ENCODE measurements around the gene OR2D3. TPM values are rescaled to one million over a fixed set of nuclear protein-coding genes. Genes with fewer than 3 reads are reported as not detected.

OR2D3 gene
- total and polyA plus RNA-seq, 9 donors = not detected

DNA sequence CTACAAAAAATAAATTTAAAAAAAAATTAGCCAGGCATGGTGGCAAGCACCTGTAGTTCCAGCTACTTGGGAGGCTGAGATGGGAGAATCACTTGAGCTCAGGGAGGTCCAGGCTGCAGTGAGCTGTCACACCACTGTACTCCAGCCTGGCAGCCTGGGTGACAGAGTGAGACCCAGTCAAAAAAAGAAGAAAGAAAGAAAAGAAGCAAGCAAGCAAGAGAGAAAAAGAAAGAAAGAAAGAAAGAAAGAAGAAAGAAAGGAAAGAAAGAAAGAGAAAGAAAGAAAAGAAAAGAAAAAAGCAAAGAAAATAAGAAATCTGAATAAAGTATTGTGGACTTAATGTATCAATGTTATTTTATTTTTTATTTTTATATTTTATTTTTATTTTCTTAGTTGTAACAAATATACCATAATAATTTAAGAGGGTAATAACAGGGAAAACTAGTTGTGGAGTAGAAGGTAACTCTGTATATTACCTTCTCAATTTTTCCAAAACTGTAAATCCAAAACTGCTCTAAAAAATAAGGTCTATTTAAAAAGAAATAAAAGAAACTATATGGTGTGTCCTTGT, 4.3 kb downstream of the OR2D3 start:
- TF ChIP-seq EP300 (IDR thresholded peaks at IDR 0.05) = no peak
- TF ChIP-seq, protein P1, sequence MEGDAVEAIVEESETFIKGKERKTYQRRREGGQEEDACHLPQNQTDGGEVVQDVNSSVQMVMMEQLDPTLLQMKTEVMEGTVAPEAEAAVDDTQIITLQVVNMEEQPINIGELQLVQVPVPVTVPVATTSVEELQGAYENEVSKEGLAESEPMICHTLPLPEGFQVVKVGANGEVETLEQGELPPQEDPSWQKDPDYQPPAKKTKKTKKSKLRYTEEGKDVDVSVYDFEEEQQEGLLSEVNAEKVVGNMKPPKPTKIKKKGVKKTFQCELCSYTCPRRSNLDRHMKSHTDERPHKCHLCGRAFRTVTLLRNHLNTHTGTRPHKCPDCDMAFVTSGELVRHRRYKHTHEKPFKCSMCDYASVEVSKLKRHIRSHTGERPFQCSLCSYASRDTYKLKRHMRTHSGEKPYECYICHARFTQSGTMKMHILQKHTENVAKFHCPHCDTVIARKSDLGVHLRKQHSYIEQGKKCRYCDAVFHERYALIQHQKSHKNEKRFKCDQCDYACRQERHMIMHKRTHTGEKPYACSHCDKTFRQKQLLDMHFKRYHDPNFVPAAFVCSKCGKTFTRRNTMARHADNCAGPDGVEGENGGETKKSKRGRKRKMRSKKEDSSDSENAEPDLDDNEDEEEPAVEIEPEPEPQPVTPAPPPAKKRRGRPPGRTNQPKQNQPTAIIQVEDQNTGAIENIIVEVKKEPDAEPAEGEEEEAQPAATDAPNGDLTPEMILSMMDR (IDR thresholded peaks at IDR 0.05) = no peak
- no peaks in the 10 kb centered on the region for H3K36me3 ChIP-seq
- H3K4me3 ChIP-seq = no peak overlapping the region
- intact Hi-C loops (cut with DNase I) = no loop called here
- no peaks in the 10 kb centered on the region for H3K9me3 ChIP-seq
- DNase-seq = no peak
- no peaks in the 10 kb centered on the region for H3K27me3 ChIP-seq
- peaks cover 3% of the 10 kb centered on the region for H3K4me1 ChIP-seq (ENCODE audit: insufficient read depth)
- no peak overlapping the region for H3K27ac ChIP-seq

DNA sequence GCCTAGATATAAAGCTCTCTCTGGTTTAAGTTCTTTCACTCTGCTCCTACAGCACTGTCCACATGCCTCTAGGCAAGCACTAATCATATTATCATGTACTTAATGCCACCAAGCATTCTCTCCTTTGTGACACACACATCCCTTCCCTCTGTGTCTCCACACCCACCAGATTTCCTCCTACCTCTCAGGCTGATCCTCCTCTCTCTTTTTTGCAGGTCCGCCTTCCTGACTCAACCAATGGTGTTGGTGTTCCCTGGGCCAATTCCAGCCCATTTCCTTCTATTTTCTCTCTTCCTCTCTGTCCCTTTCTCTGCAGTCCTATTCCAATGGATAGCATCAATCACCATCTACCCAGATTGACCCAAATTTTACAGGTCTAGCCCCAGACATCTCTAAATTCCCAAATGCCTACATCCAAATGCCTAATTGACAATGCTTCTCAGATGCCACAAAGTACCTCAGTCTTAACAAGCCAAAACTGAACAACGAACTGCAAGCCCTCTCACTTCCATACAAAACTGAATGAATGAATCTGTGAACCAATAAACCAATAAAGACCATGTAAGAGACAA, 4.9 kb downstream of the OR2D3 start:
- H3K36me3 ChIP-seq = no peaks in the 10 kb centered on the region
- intact Hi-C loops (cut with DNase I) = no loop called here
- no peaks in the 10 kb centered on the region for H3K9me3 ChIP-seq
- H3K27ac ChIP-seq = no peak overlapping the region
- H3K4me1 ChIP-seq (ENCODE audit: insufficient read depth) = peaks cover 3% of the 10 kb centered on the region
- TF ChIP-seq, protein P1 (IDR thresholded peaks at IDR 0.05) = no peak
- TF ChIP-seq EP300 (IDR thresholded peaks at IDR 0.05) = no peak
- no peak for TF ChIP-seq POLR2A (IDR thresholded peaks at IDR 0.05)
- H3K27me3 ChIP-seq = no peaks in the 10 kb centered on the region
- H3K4me3 ChIP-seq = peak overlapping the region; percentile 49
- 40 to 52% (median 42%) methylated on average over 2 of the region's 2 CpGs for WGBS, 3 donors
- no peak for DNase-seq

DNA sequence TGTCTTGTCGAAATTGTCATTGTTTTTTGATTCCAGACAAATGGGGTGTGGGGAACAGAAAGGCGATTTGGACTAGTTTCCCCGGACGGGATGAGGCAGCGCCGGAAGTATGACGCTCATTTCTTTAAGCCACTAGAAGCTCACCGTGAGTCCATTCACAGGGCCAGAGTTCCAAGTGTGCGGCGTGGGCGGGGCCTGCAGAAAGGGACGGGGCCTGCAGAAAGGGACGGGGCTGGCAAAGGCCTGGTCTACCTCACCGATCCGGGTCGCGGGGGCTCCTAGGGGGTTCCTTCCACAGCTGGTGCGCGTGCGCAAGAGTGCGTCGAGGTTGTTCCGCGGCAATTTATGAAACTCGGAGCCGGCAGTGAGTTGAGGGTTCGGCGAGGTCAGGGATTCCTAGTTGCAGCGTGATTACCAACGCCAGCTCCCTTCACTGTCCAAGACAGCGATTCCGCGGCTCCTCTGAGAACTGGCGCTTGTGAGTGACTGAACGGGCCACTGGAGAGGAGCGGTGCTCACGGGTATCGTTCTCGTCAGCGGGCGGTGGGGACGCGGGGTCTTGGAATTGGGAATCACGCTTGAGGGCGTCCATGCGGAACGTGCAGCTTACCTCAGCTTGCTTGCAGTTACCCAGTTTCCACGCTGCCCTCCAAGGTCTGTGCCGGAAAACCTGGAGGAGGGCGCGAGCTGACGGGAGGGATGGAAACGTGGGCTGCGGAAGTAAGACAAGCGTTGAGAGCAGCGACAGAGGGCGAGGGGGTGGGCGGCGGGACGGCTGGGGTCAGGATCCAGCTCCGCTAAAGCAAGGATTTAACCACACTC, 5.6 kb downstream of the OR2D3 start, which contains the start of gene ZNF215:
Gene ZNF215, plus strand, starts transcription at position 219 of the 822 bp plus-strand sequence. CDS start 5,847 bp downstream, outside the sequence.
- TF ChIP-seq POLR2A (IDR thresholded peaks at IDR 0.05) (no peak), EP300 (IDR thresholded peaks at IDR 0.05) (no peak)
- TF ChIP-seq, protein P1 (IDR thresholded peaks at IDR 0.05) = no peak
- H3K4me3 ChIP-seq = peak within 1 kb of the TSS; percentile 49
- intact Hi-C loops (cut with DNase I) = no loop called here
- no peaks in the 10 kb centered on the region for H3K9me3 ChIP-seq
- peaks cover 3% of the 10 kb centered on the region for H3K4me1 ChIP-seq (ENCODE audit: insufficient read depth)
- no peaks in the 10 kb centered on the region for H3K27me3 ChIP-seq
- DNase-seq = peak; percentile 47 to 75 (median 67)
- 0 to 1% (median 1%) methylated on average over 59 to 61 of the region's 61 CpGs for WGBS, 3 donors
- H3K27ac ChIP-seq = no peak within 1 kb of the TSS
- no peaks in the 10 kb centered on the region for H3K36me3 ChIP-seq

DNA sequence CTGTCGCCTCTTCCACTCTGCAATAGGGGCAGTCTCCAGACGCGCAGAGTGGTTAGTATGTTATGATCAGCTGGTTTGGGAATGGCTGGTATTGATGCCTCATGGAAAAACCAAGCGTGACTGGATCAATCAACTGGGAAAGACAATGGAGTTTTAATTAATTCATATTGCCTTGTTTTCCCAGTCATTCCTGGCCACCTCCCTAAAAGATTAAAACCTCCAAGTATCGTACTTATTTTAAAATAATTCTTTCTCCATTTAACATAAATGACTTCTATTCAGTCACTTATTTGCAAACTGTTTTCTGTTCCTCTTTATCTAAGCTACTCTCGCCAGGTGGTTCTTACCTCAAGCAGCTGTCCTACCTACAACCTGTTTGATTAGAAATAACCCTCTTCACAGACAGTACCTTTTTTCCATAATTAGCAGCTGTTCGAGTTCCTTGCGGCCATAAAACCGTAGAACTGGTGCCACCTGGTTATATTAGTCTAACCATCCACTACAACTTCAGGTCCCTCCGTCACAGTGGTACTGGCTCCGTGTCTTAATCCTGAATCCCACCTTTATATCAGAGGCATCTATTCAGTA, 6.3 kb downstream of the OR2D3 start:
- Histone ChIP-seq H3K27me3 (no peaks in the 10 kb centered on the region), H3K4me3 (peak overlapping the region; percentile 49), H3K4me1 (ENCODE audit: insufficient read depth) (peaks cover 3% of the 10 kb centered on the region), H3K27ac (no peak overlapping the region), H3K9me3 (no peaks in the 10 kb centered on the region), H3K36me3 (no peaks in the 10 kb centered on the region)
- WGBS, 3 donors = 2 to 11% (median 5%) methylated on average over 11 of the region's 11 CpGs
- intact Hi-C loops (cut with DNase I) = no loop called here
- DNase-seq = no peak
- no peak for TF ChIP-seq POLR2A (IDR thresholded peaks at IDR 0.05)
- no peak for TF ChIP-seq EP300 (IDR thresholded peaks at IDR 0.05)
- TF ChIP-seq, protein P1 (IDR thresholded peaks at IDR 0.05) = no peak

All from ovary (tissue), 9 donors.